B cell (primary cell): Measurements from ENCODE around the gene VLDLR. TPM values are rescaled to one million over a fixed set of nuclear protein-coding genes. Genes with fewer than 3 reads are reported as not detected.

Source experiments
- ATAC-seq: fragments of 200-7000 bp; cut with Tn5 transposase; one replicate; pipeline ENCODE4 v1.10.0; 2021; ENCODE audit warnings: low read depth, mild to moderate bottlenecking, moderate number of reproducible peaks, moderate library complexity
- CTCF ChIA-PET: fragments of 350-600 bp; sonication (Branson Sonifier 250); formaldehyde crosslinking; loops from one replicate; lab custom pipeline; 2021; ENCODE audit warnings: antibody characterized with exemption, inconsistent platforms; lab: Charles Lee
- POLR2A ChIA-PET: fragments of 350-600 bp; sonication (Branson Sonifier 250); formaldehyde crosslinking; loops from one replicate; lab custom pipeline; 2021; ENCODE audit warnings: antibody characterized with exemption; lab: Charles Lee
- DNase-seq: peaks from one replicate; pipeline ENCODE4 v3.0.0; 2013
- H2AFZ ChIP-seq: 2 replicates; pipeline ENCODE4 v1.6.1; 2012; ENCODE audit warnings: mild to moderate bottlenecking, low read depth, low read length; ENCODE audit not compliant: insufficient read depth, poor library complexity, severe bottlenecking
- H3K27ac ChIP-seq, 2 donors: 1 replicate in 1 of 2; 2 replicates in 1 of 2; pipeline ENCODE4 v1.5.1; 2012 to 2013; ENCODE audit warnings: low read length in 2 of 2, mild to moderate bottlenecking in 2 of 2, moderate library complexity in 1 of 2
- H3K27me3 ChIP-seq, 4 experiments: fragments of 200-600 bp in 1 of 4; sonication (generic) in 1 of 4; replicated peaks in 1 of 4; 1 replicate in 2 of 4; 2 replicates in 2 of 4; pipeline versions ENCODE4 v1.6.1 to v1.7.0; 2013 to 2016; ENCODE audit warnings: low read length in 3 of 4, mild to moderate bottlenecking in 2 of 4, mixed read lengths in 1 of 4, moderate library complexity in 1 of 4; ENCODE audit not compliant: insufficient read depth in 4 of 4, control insufficient read depth in 3 of 4; ENCODE audit errors: control extremely low read depth in 1 of 4
- H3K36me3 ChIP-seq, 2 experiments: replicated peaks in 1 of 2; 1 replicate in 1 of 2; 2 replicates in 1 of 2; pipeline versions ENCODE4 v1.6.1 to v1.7.1; 2013; ENCODE audit warnings: low read length in 1 of 2; ENCODE audit not compliant: insufficient read depth in 2 of 2, control insufficient read depth in 1 of 2; ENCODE audit errors: control extremely low read depth in 1 of 2, extremely low read depth in 1 of 2
- H3K4me1 ChIP-seq, 2 donors: fragments of 200-600 bp in 1 of 2; sonication (generic) in 1 of 2; 1 replicate in 1 of 2; 2 replicates in 1 of 2; pipeline versions ENCODE4 v1.5.1 to v1.6.1; 2013 to 2017; ENCODE audit warnings: low read length in 2 of 2; ENCODE audit not compliant: control insufficient read depth in 2 of 2, insufficient read depth in 2 of 2
- H3K4me2 ChIP-seq: replicated peaks from 2 replicates; pipeline ENCODE3; 2012; ENCODE audit warnings: mild to moderate bottlenecking, low read depth, low read length; ENCODE audit not compliant: poor library complexity, severe bottlenecking
- H3K4me3 ChIP-seq, 5 experiments: fragments of 200-600 bp in 1 of 5; sonication (generic) in 1 of 5; 1 replicate in 3 of 5; 2 replicates in 2 of 5; pipeline versions ENCODE4 v1.5.1 to v1.7.0; 2011 to 2016; ENCODE audit warnings: low read length in 4 of 5, mild to moderate bottlenecking in 4 of 5, low read depth in 2 of 5, control low read depth in 1 of 5, moderate library complexity in 1 of 5; ENCODE audit not compliant: insufficient read depth in 1 of 5; ENCODE audit errors: control extremely low read depth in 1 of 5, extremely low read depth in 1 of 5
- H3K79me2 ChIP-seq: fragments of 200-600 bp; sonication (generic); one replicate; pipeline ENCODE4 v1.6.0; 2016; ENCODE audit warnings: low read length; ENCODE audit not compliant: control insufficient read depth, insufficient read depth
- H3K9ac ChIP-seq: fragments of 200-600 bp; sonication (generic); 2 replicates; pipeline ENCODE4 v1.6.1; 2017; ENCODE audit warnings: mild to moderate bottlenecking, low read length, moderate library complexity
- H3K9me3 ChIP-seq, 3 donors: one replicate each; pipeline versions ENCODE4 v1.6.1 to v1.7.1; 2013; ENCODE audit warnings: low read length in 2 of 3; ENCODE audit not compliant: control insufficient read depth in 2 of 3, insufficient read depth in 1 of 3; ENCODE audit errors: control extremely low read depth in 1 of 3
- H4K20me1 ChIP-seq: 2 replicates; pipeline ENCODE4 v1.6.0; 2012; ENCODE audit warnings: mild to moderate bottlenecking, low read length; ENCODE audit not compliant: insufficient read depth, control insufficient read depth, poor library complexity, severe bottlenecking
- H3K27ac Mint-ChIP-seq: one replicate; pipeline ENCODE4 v1.8.0; 2021; ENCODE audit warnings: mixed read lengths
- H3K27me3 Mint-ChIP-seq: one replicate; pipeline ENCODE4 v1.8.0; 2021; ENCODE audit warnings: mixed read lengths
- H3K4me1 Mint-ChIP-seq: one replicate; pipeline ENCODE4 v1.8.0; 2021; ENCODE audit warnings: mixed read lengths
- H3K4me3 Mint-ChIP-seq: one replicate; pipeline ENCODE4 v1.8.0; 2021; ENCODE audit warnings: mixed read lengths
- H3K9me3 Mint-ChIP-seq: one replicate; pipeline ENCODE4 v1.8.0; 2022; ENCODE audit warnings: mixed read lengths; ENCODE audit not compliant: insufficient read depth
- CTCF ChIP-seq: fragments of 200-600 bp; IDR thresholded peaks from one replicate; pipeline ENCODE4 v1.8.0; 2022; ENCODE audit warnings: antibody characterized with exemption, mild to moderate bottlenecking
- EZH2 ChIP-seq: IDR thresholded peaks from 2 replicates; pipeline ENCODE4 v1.6.1; 2012; ENCODE audit warnings: borderline replicate concordance, low read depth, mild to moderate bottlenecking, moderate library complexity, low read length; ENCODE audit not compliant: insufficient read depth, poor library complexity, severe bottlenecking
- WGBS: methylation state at CpG from one replicate; pipeline ENCODE4 v1.1.5; 2013; ENCODE audit warnings: missing lambda C conversion rate; ENCODE audit not compliant: insufficient coverage; 5-methylcytosine and 5-hydroxymethylcytosine counted together
- intact Hi-C: fragments of 100-400 bp; cut with micrococcal nuclease; formaldehyde crosslinking; loops from one replicate; pipeline ENCODE4 v1.10.0; 2022
- polyA plus RNA-seq: library from polyadenylated mRNA; depleted of rRNA; stranded (reverse); fragments of >200 nt; gene quantifications from 2 replicates; pipeline ENCODE4 v1.2.3, GENCODE V29; 2012
- total RNA-seq, 2 donors: library from RNA; stranded (reverse); fragments of 120-200 nt in 1 of 2; gene quantifications; 1 replicate in 1 of 2; 2 replicates in 1 of 2; pipeline versions ENCODE4 v1.2.3 to v1.2.4, GENCODE V29; 2013 to 2022

The VLDLR gene
- total and polyA plus RNA-seq, 2 donors (not counting 1 experiment from before 2014, with no cell fraction given) = 0.03 TPM; not detected in 1

GRCh38 chr9:2635922-2636321, 14.3 kb downstream of the VLDLR start:
- no peaks in the 10 kb centered on the region for H4K20me1 ChIP-seq
- CTCF ChIA-PET = no interaction called here

GRCh38 chr9:2637390-2637789, 15.8 kb downstream of the VLDLR start:
- Mint-ChIP-seq H3K4me3 (no peak overlapping the region), H3K27ac (no peak overlapping the region), H3K9me3 (no peaks in the 10 kb centered on the region), H3K27me3 (peaks cover 10% of the 10 kb centered on the region), H3K4me1 (no peaks in the 10 kb centered on the region)
- no peak overlapping the region for H3K27ac ChIP-seq
- no peaks in the 10 kb centered on the region for H3K4me1 ChIP-seq
- no peaks in the 10 kb centered on the region for H4K20me1 ChIP-seq
- no peaks in the 10 kb centered on the region for H3K79me2 ChIP-seq
- CTCF ChIA-PET = no interaction called here
- intact Hi-C loops = no loop called here
- DNase-seq (no peak), ATAC-seq (no peak)
- H3K4me2 ChIP-seq = no peak overlapping the region
- no peaks in the 10 kb centered on the region for H3K9me3 ChIP-seq
- H2AFZ ChIP-seq = no peak overlapping the region
- POLR2A ChIA-PET = no interaction called here
- H3K4me3 ChIP-seq = no peak overlapping the region
- H3K36me3 ChIP-seq = no peaks in the 10 kb centered on the region
- H3K9ac ChIP-seq = no peak overlapping the region
- WGBS = 92% methylated on average over 5 of the region's 10 CpGs
- H3K27me3 ChIP-seq = no peaks in the 10 kb centered on the region
- TF ChIP-seq CTCF (no peak), EZH2 (no peak)

More at GRCh38 chr9:2635922-2636321, 14.3 kb downstream of the VLDLR start:
- H3K4me1 Mint-ChIP-seq = no peaks in the 10 kb centered on the region
- Histone ChIP-seq H3K36me3 (no peaks in the 10 kb centered on the region), H3K9ac (no peak overlapping the region), H3K4me3 (no peak overlapping the region), H3K4me2 (no peak overlapping the region), H3K9me3 (no peaks in the 10 kb centered on the region), H3K4me1 (no peaks in the 10 kb centered on the region), H3K27me3 (no peaks in the 10 kb centered on the region), H3K27ac (no peak overlapping the region), H3K79me2 (no peaks in the 10 kb centered on the region), H2AFZ (no peak overlapping the region)
- ATAC-seq (no peak), DNase-seq (no peak)
- peaks cover 10% of the 10 kb centered on the region for H3K27me3 Mint-ChIP-seq
- intact Hi-C loops = no loop called here
- POLR2A ChIA-PET = no interaction called here
- WGBS = no CpG with 5 or more reads among the region's 2 CpGs
- no peak overlapping the region for H3K4me3 Mint-ChIP-seq
- H3K27ac Mint-ChIP-seq = no peak overlapping the region
- no peaks in the 10 kb centered on the region for H3K9me3 Mint-ChIP-seq
- TF ChIP-seq EZH2 = no peak
- TF ChIP-seq CTCF = no peak
